IPS-20b (cell line): Measurements from ENCODE around the gene SEMA3F.
A peak's percentile ranks its signal among the peaks of the same experiment; 100 is the strongest.
"Not testable (repeated sequence)": the region's sequence is repeated elsewhere in the genome, so short reads cannot be mapped to it uniquely, and the experiment has no call there.

ENCODE experiments used
- H3K27ac ChIP-seq: one replicate; pipeline ENCODE4 v1.5.1; 2013; ENCODE audit warnings: low read length
- H3K27me3 ChIP-seq: 2 replicates; pipeline ENCODE4 v1.6.1; 2013; ENCODE audit warnings: mild to moderate bottlenecking, low read length, inconsistent platforms; ENCODE audit not compliant: insufficient read depth
- H3K36me3 ChIP-seq: 2 replicates; pipeline ENCODE4 v1.6.1; 2013; ENCODE audit warnings: low read depth, mild to moderate bottlenecking, inconsistent platforms, low read length, moderate library complexity; ENCODE audit not compliant: insufficient read depth
- H3K4me1 ChIP-seq: 2 replicates; pipeline ENCODE4 v1.6.1; 2013; ENCODE audit warnings: mild to moderate bottlenecking, control low read depth, inconsistent platforms, low read length, moderate library complexity; ENCODE audit not compliant: insufficient read depth
- H3K4me3 ChIP-seq: 2 replicates; pipeline ENCODE4 v1.5.1; 2013; ENCODE audit warnings: mild to moderate bottlenecking, low read length, inconsistent platforms
- H3K9ac ChIP-seq: 2 replicates; pipeline ENCODE4 v1.6.1; 2013; ENCODE audit warnings: low read depth, mild to moderate bottlenecking, inconsistent platforms, low read length, moderate library complexity
- H3K9me3 ChIP-seq: 2 replicates; pipeline ENCODE4 v1.6.1; 2013; ENCODE audit warnings: mild to moderate bottlenecking, low read depth, low read length, inconsistent platforms; ENCODE audit not compliant: insufficient read depth

SEMA3F gene

GRCh38 chr3:50221411-50222168 is 66.5 kb downstream of the SEMA3F start:
- Histone ChIP-seq H3K4me3 (no peak overlapping the region), H3K36me3 (no peaks in the 10 kb centered on the region), H3K27me3 (peaks cover 4% of the 10 kb centered on the region; the same call in 1 of the 2 replicates), H3K4me1 (no peaks in the 10 kb centered on the region), H3K9ac (no peak overlapping the region), H3K9me3 (no peaks in the 10 kb centered on the region), H3K27ac (no peak overlapping the region)

DNA sequence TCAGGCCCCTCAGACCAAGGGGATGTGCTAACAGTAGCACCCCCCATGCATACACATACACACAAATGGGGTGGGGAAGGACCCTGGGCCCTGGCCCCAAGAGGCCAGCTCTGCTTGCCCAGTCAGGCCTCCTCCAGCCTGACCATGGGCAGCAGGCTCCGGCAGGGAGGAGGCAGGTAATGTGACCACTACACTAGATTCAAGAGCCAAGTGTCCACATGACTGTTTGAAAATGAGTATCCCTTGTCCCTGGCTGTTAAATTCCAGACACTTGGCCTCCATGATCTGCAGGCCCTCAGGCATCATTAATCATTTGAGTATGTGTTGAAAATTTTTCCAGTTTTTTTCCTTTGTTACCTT is 67.0 kb downstream of the SEMA3F start:
- Histone ChIP-seq H3K9me3 (no peaks in the 10 kb centered on the region), H3K27me3 (peaks cover 10% of the 10 kb centered on the region), H3K9ac (no peak overlapping the region), H3K4me1 (no peaks in the 10 kb centered on the region), H3K27ac (no peak overlapping the region), H3K36me3 (no peaks in the 10 kb centered on the region), H3K4me3 (no peak overlapping the region)

GRCh38 chr3:50224639-50225038 is 69.5 kb downstream of the SEMA3F start:
- Histone ChIP-seq H3K9me3 (no peaks in the 10 kb centered on the region), H3K4me1 (peaks cover 8% of the 10 kb centered on the region), H3K27ac (no peak overlapping the region), H3K36me3 (no peaks in the 10 kb centered on the region), H3K4me3 (no peak overlapping the region), H3K9ac (no peak overlapping the region), H3K27me3 (peaks cover 10% of the 10 kb centered on the region)

GRCh38 chr3:50226888-50227389 is 71.8 kb downstream of the SEMA3F start:
- H3K36me3 ChIP-seq: no peaks in the 10 kb centered on the region
- H3K4me1 ChIP-seq: peaks cover 8% of the 10 kb centered on the region
- H3K9me3 ChIP-seq: no peaks in the 10 kb centered on the region
- H3K4me3 ChIP-seq: peak overlapping the region; percentile 75
- peaks cover 10% of the 10 kb centered on the region for H3K27me3 ChIP-seq
- H3K27ac ChIP-seq: no peak overlapping the region
- peak overlapping the region; percentile 79; the same call in 1 of the 2 replicates for H3K9ac ChIP-seq

- H3K4me1 ChIP-seq: peaks cover 8% of the 10 kb centered on the region
- H3K4me3 ChIP-seq: peak overlapping the region; percentile 97
- peak overlapping the region; percentile 100 for H3K9ac ChIP-seq
- no peaks in the 10 kb centered on the region for H3K36me3 ChIP-seq
- H3K9me3 ChIP-seq: no peaks in the 10 kb centered on the region
- H3K27me3 ChIP-seq: peaks cover 10% of the 10 kb centered on the region
- H3K27ac ChIP-seq: peak overlapping the region; percentile 100
Observed at GRCh38 chr3:50227390-50228183, 72.5 kb downstream of the SEMA3F start.

- not testable (repeated sequence) for H3K27me3 ChIP-seq, H3K36me3 ChIP-seq, H3K4me1 ChIP-seq, H3K9me3 ChIP-seq
- Histone ChIP-seq H3K27ac (peak overlapping the region; percentile 100), H3K4me3 (peak overlapping the region; percentile 97), H3K9ac (peak overlapping the region; percentile 100; the same call in 1 of the 2 replicates)
Observed at GRCh38 chr3:50228184-50228763, 73.2 kb downstream of the SEMA3F start.

DNA sequence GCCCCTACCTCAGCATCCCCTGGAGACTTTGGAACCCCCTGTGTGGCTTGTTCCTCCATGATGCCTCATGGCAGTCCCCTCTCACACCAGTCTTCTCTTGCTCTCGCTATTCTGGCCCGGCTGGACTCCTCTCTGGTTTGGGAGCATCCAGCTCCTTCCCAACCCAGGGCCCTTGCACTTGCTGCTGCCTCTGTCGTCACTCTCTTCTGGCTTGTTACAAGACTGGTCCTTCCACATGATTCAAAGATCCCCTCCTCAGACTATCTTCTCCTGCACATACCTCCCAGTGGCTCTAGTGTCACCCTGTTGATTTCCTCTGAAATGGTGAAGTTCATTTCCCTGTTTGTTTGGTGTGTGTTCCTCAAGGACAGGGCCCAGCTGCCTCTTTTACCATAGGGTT is 74.4 kb downstream of the SEMA3F start:
- H3K27me3 ChIP-seq: peaks cover 10% of the 10 kb centered on the region
- H3K4me1 ChIP-seq: peaks cover 8% of the 10 kb centered on the region
- no peak overlapping the region for H3K27ac ChIP-seq
- no peak overlapping the region for H3K9ac ChIP-seq
- no peak overlapping the region for H3K4me3 ChIP-seq
- H3K9me3 ChIP-seq: no peaks in the 10 kb centered on the region
- H3K36me3 ChIP-seq: no peaks in the 10 kb centered on the region

DNA sequence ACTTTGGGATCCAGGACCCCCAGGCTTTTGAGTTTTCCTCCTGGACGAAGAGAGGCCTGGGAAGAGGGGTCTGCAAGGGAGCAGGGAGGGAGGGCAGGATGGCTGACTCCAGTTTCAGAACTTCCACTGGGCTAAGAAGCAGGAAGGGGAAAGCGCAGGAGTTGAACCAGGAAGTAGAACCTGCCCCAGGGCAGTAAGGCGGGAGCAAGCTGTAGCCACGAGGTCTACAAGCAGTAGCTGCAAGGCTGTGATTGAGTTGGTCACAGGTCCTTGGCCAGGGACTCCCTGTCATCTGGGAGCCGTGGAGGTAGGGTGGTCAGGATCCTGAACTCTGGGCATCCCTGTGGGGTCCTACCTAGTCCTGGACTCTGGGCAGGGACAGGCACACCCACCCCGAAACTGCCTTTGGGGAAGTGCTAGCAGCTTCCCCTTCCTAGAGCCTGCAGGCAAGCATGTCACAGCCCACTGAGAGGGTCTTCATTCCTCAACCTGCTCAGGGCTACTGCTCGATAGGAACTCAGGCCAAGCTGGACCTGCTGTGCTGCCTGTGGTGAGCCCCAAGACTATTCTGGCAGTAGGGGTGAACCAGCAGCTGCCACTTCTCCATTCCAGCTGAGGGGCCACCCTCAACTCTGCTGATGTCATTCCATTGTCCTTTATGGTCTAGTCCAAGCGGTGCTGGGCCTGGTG is 75.1 kb downstream of the SEMA3F start:
- peaks cover 10% of the 10 kb centered on the region for H3K27me3 ChIP-seq
- H3K9ac ChIP-seq: no peak overlapping the region
- H3K27ac ChIP-seq: no peak overlapping the region
- H3K4me1 ChIP-seq: peaks cover 8% of the 10 kb centered on the region
- H3K36me3 ChIP-seq: no peaks in the 10 kb centered on the region
- no peak overlapping the region for H3K4me3 ChIP-seq
- no peaks in the 10 kb centered on the region for H3K9me3 ChIP-seq

GRCh38 chr3:50230794-50231125 is 75.6 kb downstream of the SEMA3F start:
- Histone ChIP-seq H3K9ac (no peak overlapping the region), H3K27me3 (peaks cover 10% of the 10 kb centered on the region), H3K4me3 (no peak overlapping the region), H3K9me3 (no peaks in the 10 kb centered on the region), H3K36me3 (no peaks in the 10 kb centered on the region), H3K4me1 (peaks cover 8% of the 10 kb centered on the region), H3K27ac (no peak overlapping the region)

GRCh38 chr3:50231581-50231980 is 76.5 kb downstream of the SEMA3F start:
- Histone ChIP-seq H3K27me3 (peaks cover 6% of the 10 kb centered on the region), H3K27ac (no peak overlapping the region), H3K4me1 (peaks cover 8% of the 10 kb centered on the region), H3K4me3 (no peak overlapping the region), H3K36me3 (no peaks in the 10 kb centered on the region), H3K9ac (no peak overlapping the region), H3K9me3 (no peaks in the 10 kb centered on the region)

- Histone ChIP-seq H3K27ac (no peak overlapping the region), H3K36me3 (no peaks in the 10 kb centered on the region), H3K9me3 (no peaks in the 10 kb centered on the region), H3K27me3 (no peaks in the 10 kb centered on the region), H3K4me1 (peaks cover 8% of the 10 kb centered on the region), H3K9ac (no peak overlapping the region), H3K4me3 (no peak overlapping the region)
Observed at GRCh38 chr3:50232303-50232702, 77.2 kb downstream of the SEMA3F start.
